HAP-1 (cell line): ENCODE data around the gene HLA-E.
"Not testable (repeated sequence)": the region's sequence is repeated elsewhere in the genome, so short reads cannot be mapped to it uniquely, and the experiment has no call there.

Experiments used
- DNase-seq, 2 experiments: peaks; one replicate each; pipeline ENCODE4 v3.0.0-alpha.2; 2016 to 2020; ENCODE audit warnings: low spot score in 2 of 2
- H3K27me3 ChIP-seq: fragments of 250-450 bp; sonication (Bioruptor Pico); 2 replicates; pipeline ENCODE4 v1.5.1; 2020; ENCODE audit warnings: low read depth, mild to moderate bottlenecking, moderate library complexity
- H3K36me3 ChIP-seq: fragments of 250-450 bp; sonication (Bioruptor Pico); replicated peaks from 2 replicates; pipeline ENCODE4 v1.5.1; 2020; ENCODE audit warnings: mild to moderate bottlenecking
- H3K4me1 ChIP-seq: fragments of 250-450 bp; sonication (Bioruptor Pico); 2 replicates; pipeline ENCODE4 v1.5.1; 2020; ENCODE audit warnings: mild to moderate bottlenecking
- H3K4me3 ChIP-seq: fragments of 250-450 bp; sonication (Bioruptor Pico); 2 replicates; pipeline ENCODE4 v1.5.1; 2020; ENCODE audit warnings: mild to moderate bottlenecking, moderate library complexity
- H3K9me3 ChIP-seq: fragments of 250-450 bp; sonication (Bioruptor Pico); 2 replicates; pipeline ENCODE4 v1.5.1; 2020; ENCODE audit warnings: mild to moderate bottlenecking, moderate library complexity
- in situ Hi-C: fragments of 300-500 bp; cut with MboI; formaldehyde crosslinking; loops from 3 replicates; pipeline ENCODE4 v1.14.3; 2020; ENCODE audit warnings: low sequenced_read_pairs, inconsistent platforms, mixed read lengths

Gene HLA-E

DNA sequence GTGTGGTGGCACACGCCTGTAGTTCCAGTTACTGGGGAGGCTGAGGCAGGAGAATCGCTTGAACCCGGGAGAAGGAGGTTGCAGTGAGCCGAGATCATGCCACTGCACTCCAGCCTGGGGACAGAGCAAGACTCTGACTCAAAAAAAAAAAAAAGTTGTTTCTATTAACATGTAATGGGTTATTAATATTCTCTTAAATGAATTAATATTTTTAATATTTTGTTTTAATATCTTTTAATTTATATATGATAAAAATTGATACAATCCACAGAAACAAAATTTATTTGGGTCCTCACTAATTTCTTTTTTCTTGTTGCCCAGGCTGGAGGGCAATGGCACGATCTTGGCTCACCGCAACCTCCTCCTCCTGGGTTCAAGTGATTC is 620 bp upstream of the HLA-E start:
- not testable (repeated sequence) for H3K4me1 ChIP-seq, DNase-seq, H3K9me3 ChIP-seq, H3K36me3 ChIP-seq, H3K27me3 ChIP-seq
- in situ Hi-C loops = loop anchor here (25.0 kb wide), 1 partner anchor 599 kb away; no protein-coding TSS in a partner anchor
- peak overlapping the region; percentile 64 for H3K4me3 ChIP-seq

DNA sequence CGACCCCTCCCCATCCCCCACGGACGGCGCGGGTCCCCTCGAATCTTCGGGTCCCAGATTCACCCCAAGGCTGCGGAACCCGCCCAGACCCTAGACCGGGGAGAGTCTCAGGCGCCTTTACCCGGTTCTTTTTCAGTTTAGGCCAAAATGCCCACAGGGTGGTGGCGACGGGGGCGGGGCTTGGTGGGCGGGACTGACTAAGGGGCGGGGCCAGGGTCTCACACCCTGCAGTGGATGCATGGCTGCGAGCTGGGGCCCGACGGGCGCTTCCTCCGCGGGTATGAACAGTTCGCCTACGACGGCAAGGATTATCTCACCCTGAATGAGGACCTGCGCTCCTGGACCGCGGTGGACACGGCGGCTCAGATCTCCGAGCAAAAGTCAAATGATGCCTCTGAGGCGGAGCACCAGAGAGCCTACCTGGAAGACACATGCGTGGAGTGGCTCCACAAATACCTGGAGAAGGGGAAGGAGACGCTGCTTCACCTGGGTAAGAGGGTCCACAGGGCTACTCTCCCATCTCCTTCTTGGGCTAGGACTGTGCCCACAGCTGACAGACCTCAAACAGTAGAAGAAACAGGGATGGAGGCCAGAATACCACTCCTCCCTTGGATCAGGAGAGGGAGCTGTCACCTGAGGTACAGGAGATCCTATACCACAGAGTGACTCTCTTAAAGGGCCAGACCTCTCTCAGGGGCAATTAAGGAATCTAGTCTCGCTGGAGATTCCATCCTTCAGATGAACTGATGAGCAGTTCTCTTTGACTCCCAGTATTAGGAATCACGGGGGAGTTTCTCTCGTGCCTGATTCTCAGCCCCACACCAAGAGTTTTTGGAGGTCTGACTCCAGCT is 942 bp downstream of the HLA-E start:
- H3K27me3 ChIP-seq = no peaks in the 10 kb centered on the region; the same call in 1 of the 2 replicates
- peak overlapping the region; percentile 64 for H3K4me3 ChIP-seq
- H3K4me1 ChIP-seq = peaks cover 9% of the 10 kb centered on the region
- no peaks in the 10 kb centered on the region for H3K9me3 ChIP-seq
- in situ Hi-C loops = loop anchor here (25.0 kb wide), 1 partner anchor 597 kb away; no protein-coding TSS in a partner anchor
- peaks cover 8% of the 10 kb centered on the region for H3K36me3 ChIP-seq
- peak; percentile 42 to 84 for DNase-seq

DNA sequence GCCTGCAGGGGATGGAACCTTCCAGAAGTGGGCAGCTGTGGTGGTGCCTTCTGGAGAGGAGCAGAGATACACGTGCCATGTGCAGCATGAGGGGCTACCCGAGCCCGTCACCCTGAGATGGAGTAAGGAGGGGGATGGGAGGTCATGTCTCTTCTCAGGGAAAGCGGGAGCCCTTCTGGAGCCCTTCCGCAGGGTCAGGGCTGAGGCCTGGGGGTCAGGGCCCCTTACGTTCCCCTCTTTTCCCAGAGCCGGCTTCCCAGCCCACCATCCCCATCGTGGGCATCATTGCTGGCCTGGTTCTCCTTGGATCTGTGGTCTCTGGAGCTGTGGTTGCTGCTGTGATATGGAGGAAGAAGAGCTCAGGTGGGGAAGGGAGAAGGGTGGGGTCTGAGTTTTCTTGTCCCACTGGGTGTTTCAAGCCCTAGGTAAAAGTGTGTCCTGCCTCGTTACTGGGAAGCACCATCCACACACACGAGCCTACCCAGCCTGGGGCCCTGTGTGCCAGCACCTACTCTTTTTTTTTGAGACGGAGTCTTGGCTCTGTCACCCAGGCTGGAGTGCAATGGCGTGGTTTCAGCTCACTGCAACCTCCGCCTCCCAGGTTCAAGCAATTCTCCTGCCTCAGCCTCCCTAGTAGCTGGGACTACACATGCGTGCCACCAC is 2.1 kb downstream of the HLA-E start:
- H3K9me3 ChIP-seq, H3K36me3 ChIP-seq, H3K4me3 ChIP-seq, DNase-seq, H3K27me3 ChIP-seq, H3K4me1 ChIP-seq: not testable (repeated sequence)
- in situ Hi-C loops = loop anchor here (25.0 kb wide), 1 partner anchor 596 kb away; no protein-coding TSS in a partner anchor

DNA sequence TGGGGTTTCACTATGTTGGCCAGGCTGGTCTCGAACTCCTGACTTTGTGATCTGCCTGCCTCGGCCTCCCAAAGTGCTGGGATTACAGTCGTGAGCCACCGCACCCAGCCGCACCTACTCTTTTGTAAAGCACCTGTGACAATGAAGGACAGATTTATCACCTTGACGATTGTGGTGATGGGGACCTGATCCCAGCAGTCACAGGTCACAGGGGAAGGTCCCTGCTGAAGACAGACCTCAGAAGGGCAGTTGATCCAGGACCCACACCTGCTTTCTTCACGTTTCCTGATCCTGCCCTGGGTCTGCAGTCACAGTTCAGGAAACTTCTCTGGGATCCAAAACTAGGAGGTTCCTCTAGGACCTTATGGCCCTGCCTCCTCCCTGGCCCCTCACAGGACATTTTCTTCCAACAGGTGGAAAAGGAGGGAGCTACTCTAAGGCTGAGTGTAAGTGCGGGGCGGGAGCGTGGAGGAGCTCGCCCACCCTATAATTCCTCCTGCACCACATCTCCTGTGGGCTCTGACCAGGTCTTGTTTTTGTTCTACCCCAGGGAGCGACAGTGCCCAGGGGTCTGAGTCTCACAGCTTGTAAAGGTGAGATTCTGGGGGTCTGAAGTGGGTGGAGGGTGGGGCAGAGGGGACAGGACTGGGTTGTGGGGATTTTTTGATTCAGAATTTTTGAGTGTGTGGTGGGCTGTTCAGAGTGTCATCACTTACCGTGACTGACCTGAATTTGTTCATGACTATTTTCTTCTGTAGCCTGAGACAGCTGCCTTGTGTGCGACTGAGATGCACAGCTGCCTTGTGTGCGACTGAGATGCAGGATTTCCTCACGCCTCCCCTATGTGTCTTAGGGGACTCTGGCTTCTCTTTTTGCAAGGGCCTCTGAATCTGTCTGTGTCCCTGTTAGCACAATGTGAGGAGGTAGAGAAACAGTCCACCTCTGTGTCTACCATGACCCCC is 3.0 kb downstream of the HLA-E start:
- Histone ChIP-seq H3K27me3 (no peaks in the 10 kb centered on the region; the same call in 1 of the 2 replicates), H3K4me1 (peaks cover 5% of the 10 kb centered on the region; the same call in 1 of the 2 replicates), H3K36me3 (peaks cover 8% of the 10 kb centered on the region), H3K4me3 (no peak overlapping the region), H3K9me3 (no peaks in the 10 kb centered on the region)
- DNase-seq = no peak
- in situ Hi-C loops = loop anchor here (25.0 kb wide), 1 partner anchor 595 kb away; no protein-coding TSS in a partner anchor

DNA sequence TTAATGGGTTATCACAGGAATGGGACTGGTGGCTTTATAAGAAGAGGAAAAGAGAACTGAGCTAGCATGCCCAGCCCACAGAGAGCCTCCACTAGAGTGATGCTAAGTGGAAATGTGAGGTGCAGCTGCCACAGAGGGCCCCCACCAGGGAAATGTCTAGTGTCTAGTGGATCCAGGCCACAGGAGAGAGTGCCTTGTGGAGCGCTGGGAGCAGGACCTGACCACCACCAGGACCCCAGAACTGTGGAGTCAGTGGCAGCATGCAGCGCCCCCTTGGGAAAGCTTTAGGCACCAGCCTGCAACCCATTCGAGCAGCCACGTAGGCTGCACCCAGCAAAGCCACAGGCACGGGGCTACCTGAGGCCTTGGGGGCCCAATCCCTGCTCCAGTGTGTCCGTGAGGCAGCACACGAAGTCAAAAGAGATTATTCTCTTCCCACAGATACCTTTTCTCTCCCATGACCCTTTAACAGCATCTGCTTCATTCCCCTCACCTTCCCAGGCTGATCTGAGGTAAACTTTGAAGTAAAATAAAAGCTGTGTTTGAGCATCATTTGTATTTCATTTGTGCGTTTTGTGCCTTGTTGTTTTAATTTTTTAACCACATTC is 4.4 kb downstream of the HLA-E start:
- peak in 1 of 2 experiments; percentile 24 for DNase-seq
- H3K9me3 ChIP-seq = no peaks in the 10 kb centered on the region
- peaks cover 8% of the 10 kb centered on the region for H3K36me3 ChIP-seq
- in situ Hi-C loops = loop anchor here (25.0 kb wide), 1 partner anchor 594 kb away; no protein-coding TSS in a partner anchor
- H3K4me3 ChIP-seq = no peak overlapping the region
- peaks cover 5% of the 10 kb centered on the region; the same call in 1 of the 2 replicates for H3K4me1 ChIP-seq
- no peaks in the 10 kb centered on the region for H3K27me3 ChIP-seq

DNA sequence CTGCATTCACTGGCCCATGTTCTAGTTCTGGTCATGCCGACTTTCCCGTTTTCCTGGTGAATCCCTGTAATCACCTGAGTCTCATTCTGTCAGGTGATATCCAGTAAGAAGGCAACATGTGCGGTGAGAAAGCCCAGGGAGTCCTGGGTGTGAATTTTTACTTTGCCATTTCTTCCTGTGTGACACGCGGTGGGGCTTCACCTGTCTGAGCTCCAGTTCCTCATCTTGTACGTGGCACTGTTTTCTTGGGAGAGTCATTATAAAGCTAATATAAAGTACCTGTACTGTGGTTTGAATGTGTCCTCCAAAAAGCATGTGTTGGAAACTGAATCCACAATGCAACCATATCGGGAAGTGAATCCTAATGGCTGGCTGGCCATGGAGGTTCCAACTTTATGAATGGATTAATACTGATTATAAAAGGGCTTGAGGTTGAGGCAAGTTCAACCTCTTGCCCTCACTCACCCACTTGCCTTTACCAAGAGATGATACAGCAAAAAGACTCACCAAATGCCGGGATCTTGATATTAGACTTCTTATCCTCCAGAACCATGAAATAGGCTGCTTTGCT is 5.1 kb downstream of the HLA-E start:
- Histone ChIP-seq H3K4me3 (no peak overlapping the region), H3K4me1 (peaks cover 5% of the 10 kb centered on the region; the same call in 1 of the 2 replicates), H3K9me3 (no peaks in the 10 kb centered on the region), H3K27me3 (no peaks in the 10 kb centered on the region), H3K36me3 (peaks cover 8% of the 10 kb centered on the region)
- no peak for DNase-seq
- in situ Hi-C loops = loop anchor here (25.0 kb wide), 1 partner anchor 593 kb away; no protein-coding TSS in a partner anchor

DNA sequence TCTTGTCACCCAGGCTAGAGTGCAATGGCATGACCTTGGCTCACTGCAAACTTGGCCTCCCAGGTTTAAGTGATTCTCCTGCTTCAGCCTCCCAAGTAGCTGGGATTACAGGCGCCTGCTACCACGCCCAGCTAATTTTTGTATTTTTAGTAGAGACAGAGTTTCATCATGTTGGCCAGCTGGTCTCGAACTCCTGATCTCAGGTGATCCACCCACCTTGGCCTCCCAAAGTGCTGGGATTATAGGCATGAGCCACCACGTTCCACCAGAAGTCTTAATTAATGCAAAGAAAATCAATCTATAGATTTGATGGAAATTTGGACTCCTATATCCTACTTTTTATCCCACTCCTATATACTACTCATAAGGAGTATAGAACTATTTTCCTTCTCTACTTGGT is 5.8 kb downstream of the HLA-E start:
- in situ Hi-C loops = loop anchor here (25.0 kb wide), 1 partner anchor 592 kb away; no protein-coding TSS in a partner anchor
- not testable (repeated sequence) for H3K36me3 ChIP-seq, H3K9me3 ChIP-seq, DNase-seq, H3K4me3 ChIP-seq, H3K27me3 ChIP-seq, H3K4me1 ChIP-seq

DNA sequence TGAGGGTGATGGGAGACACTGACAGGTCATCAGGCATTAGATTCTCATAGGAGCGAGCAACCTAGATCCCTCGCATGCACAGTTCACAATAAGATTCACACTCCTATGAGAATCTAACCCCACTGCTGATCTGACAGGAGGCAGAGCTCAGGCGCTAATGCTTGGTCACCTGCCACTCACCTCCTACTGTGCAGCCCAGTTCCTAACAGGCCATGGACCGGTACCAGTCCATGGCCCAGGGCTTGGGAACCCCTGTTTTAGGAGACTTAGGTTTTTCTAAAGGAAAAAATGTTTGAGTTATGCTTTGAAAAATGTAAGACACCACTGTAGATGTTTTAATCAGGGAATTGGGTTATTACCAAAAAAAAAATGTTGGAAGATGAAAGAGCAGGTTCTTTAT is 6.7 kb downstream of the HLA-E start:
- H3K27me3 ChIP-seq = no peaks in the 10 kb centered on the region
- H3K4me1 ChIP-seq = no peaks in the 10 kb centered on the region
- peaks cover under 1% of the 10 kb centered on the region for H3K36me3 ChIP-seq
- no peak overlapping the region for H3K4me3 ChIP-seq
- in situ Hi-C loops = loop anchor here (25.0 kb wide), 1 partner anchor 591 kb away; no protein-coding TSS in a partner anchor
- DNase-seq = no peak
- no peaks in the 10 kb centered on the region for H3K9me3 ChIP-seq

DNA sequence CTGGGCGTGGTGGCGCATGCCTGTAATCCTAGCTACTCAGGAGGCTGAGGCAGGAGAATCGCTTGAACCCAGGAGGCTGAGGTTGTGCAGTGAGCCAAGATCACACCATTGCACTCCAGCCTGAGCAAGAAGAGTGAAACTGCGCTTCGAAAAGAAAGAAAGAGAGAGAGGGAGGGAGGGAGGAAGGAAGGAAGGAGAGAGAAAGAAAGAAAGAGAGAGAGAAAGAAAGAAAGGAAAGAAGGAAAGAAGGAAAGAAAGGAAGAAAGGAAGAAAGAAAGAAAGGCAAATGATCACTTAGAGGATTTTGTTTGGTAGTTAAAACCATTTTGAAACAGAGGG is 7.9 kb downstream of the HLA-E start:
- DNase-seq, H3K4me1 ChIP-seq, H3K27me3 ChIP-seq, H3K9me3 ChIP-seq, H3K4me3 ChIP-seq, H3K36me3 ChIP-seq: not testable (repeated sequence)
- in situ Hi-C loops = loop anchor here (25.0 kb wide), 1 partner anchor 590 kb away; no protein-coding TSS in a partner anchor

DNA sequence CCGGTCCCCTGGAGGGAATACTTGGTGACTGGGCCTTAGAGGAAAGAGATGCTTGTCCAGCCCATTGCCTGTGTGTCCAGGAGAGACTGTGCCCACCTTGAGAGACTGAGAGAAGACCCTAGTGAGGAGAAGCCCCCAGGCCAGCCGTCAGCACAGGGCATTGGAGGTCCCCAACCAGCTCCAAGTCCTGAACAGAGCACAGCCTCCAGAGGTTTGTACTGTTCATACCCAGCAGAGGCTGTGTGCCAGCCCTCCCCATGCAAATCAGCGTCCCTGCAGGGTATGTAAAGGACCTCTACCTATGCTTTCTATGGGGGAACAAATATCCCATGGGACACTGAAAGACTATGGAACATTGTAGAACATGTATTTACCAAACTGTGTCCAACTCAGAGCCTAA is 8.4 kb downstream of the HLA-E start:
- Histone ChIP-seq H3K9me3 (no peaks in the 10 kb centered on the region), H3K27me3 (no peaks in the 10 kb centered on the region), H3K4me1 (no peaks in the 10 kb centered on the region), H3K4me3 (no peak overlapping the region), H3K36me3 (no peaks in the 10 kb centered on the region)
- in situ Hi-C loops = loop anchor here (25.0 kb wide), 1 partner anchor 590 kb away; no protein-coding TSS in a partner anchor
- no peak for DNase-seq

DNA sequence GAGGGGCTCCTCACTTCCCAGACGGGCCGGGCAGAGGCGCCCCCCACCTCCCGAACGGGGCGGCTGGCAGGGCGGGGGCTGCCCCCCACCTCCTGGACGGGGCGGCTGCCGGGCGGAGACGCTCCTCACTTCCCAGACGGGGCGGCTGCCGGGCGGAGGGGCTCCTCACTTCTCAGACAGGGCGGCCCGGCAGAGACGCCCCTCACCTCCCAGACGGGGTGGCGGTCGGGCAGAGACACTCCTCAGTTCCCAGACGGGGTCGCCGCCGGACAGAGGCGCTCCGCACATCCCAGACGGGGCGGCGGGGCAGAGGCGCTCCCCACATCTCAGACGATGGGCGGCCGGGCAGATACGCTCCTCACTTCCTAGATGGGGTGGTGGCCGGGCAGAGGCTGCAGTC is 9.4 kb downstream of the HLA-E start:
- H3K4me3 ChIP-seq, DNase-seq, H3K27me3 ChIP-seq, H3K4me1 ChIP-seq, H3K9me3 ChIP-seq, H3K36me3 ChIP-seq: not testable (repeated sequence)
- in situ Hi-C loops = loop anchor here (25.0 kb wide), 1 partner anchor 589 kb away; no protein-coding TSS in a partner anchor

DNA sequence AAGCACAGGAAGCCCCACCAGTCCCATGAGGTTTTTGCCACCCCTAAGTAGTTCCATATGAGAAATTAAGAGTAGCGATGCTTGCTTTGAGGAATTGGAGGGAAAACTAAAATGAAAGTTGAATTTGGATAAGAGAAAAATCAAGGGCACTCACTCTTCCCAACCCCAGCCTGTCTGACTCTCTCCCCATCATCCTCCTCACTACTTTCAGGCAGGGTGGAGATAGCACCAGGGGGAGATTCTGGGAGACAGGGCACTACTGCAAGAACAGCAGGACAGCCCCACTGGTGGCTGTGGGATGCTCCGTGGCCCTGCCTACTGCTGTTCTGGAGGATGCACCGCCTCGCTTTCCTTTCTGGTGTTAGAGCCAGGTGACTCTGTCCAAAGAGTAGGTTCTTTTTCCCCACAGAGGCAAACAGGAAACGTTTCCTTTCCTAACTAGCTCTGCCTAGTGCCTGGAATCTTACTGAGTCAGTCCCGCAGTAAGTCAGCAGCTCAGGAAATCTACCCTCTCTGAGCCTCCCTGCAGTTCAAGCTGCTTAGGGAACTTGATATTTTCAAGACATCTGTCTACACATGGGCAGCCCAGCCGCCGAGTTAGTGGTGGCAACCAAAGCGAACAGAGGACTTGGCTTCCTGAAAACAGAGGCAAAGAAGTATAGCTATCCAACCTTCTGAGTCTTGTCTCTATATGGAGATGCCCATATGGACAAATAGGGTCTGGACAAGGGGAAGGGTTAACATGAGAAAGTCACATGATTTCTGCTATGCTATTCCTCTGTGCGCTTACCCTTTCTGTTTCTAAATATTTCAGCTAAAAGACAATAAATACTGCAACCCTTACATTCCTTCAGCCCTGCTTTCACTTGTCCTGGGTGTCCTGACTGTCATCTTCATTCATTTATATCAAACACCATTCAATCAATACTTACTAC is 11.4 kb downstream of the HLA-E start:
- Histone ChIP-seq H3K9me3 (no peaks in the 10 kb centered on the region), H3K4me3 (no peak overlapping the region), H3K27me3 (no peaks in the 10 kb centered on the region), H3K4me1 (no peaks in the 10 kb centered on the region), H3K36me3 (no peaks in the 10 kb centered on the region)
- no peak for DNase-seq
- in situ Hi-C loops = no loop called here
